Esophagus squamous epithelium (tissue), 4 donors: ENCODE data around the gene ARNT2.

ENCODE experiments used
- POLR2A ChIP-seq, 4 donors: fragments of 450-650 bp; IDR thresholded peaks; one replicate each; pipeline ENCODE4 v1.6.1; 2017; ENCODE audit warnings: antibody characterized with exemption in 4 of 4, mild to moderate bottlenecking in 4 of 4, moderate library complexity in 3 of 4
- TF ChIP-seq, protein P1 (sequence below), 6 experiments: fragments of 450-650 bp in 4 of 6; fragments of 200-600 bp in 2 of 6; sonication (generic) in 2 of 6; IDR thresholded peaks; one replicate each; pipeline ENCODE4 v1.5.1; 2016 to 2019; ENCODE audit warnings: antibody characterized with exemption in 6 of 6, mild to moderate bottlenecking in 4 of 6, moderate library complexity in 4 of 6

DNA sequence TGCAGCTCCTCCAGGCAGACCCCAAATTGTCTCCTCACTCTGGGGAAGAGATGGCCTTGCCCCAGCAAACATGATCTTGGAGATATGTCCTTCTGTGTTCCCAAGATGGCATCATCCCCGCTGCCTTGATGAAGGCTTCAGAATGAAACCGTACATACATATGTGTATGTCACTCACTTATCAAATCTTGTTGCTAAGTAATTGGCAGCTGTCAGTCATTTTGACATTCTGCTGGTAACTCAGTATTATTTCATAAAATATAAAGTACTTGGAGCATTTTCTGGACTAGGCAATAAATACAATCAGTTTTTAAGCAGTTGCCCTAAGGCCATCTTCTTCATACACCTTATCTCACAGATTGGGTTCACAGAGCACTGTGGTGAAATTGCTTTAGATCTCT is 62.4 kb downstream of the ARNT2 start:
- no peak for TF ChIP-seq POLR2A (IDR thresholded peaks at IDR 0.05)
- TF ChIP-seq, protein P1, sequence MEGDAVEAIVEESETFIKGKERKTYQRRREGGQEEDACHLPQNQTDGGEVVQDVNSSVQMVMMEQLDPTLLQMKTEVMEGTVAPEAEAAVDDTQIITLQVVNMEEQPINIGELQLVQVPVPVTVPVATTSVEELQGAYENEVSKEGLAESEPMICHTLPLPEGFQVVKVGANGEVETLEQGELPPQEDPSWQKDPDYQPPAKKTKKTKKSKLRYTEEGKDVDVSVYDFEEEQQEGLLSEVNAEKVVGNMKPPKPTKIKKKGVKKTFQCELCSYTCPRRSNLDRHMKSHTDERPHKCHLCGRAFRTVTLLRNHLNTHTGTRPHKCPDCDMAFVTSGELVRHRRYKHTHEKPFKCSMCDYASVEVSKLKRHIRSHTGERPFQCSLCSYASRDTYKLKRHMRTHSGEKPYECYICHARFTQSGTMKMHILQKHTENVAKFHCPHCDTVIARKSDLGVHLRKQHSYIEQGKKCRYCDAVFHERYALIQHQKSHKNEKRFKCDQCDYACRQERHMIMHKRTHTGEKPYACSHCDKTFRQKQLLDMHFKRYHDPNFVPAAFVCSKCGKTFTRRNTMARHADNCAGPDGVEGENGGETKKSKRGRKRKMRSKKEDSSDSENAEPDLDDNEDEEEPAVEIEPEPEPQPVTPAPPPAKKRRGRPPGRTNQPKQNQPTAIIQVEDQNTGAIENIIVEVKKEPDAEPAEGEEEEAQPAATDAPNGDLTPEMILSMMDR (IDR thresholded peaks at IDR 0.05), result no peak
